Activated CD4-positive, alpha-beta T cell treated with anti-CD3 and anti-CD28 coated beads, Interleukin-2, amount 10 ng/mL, durations not matched to agents 7 days and 5 days (primary cell): Measurements from ENCODE around the gene NUDT21. TPM values are rescaled to one million over a fixed set of nuclear protein-coding genes. Genes with fewer than 3 reads are reported as not detected.
A peak's percentile ranks its signal among the peaks of the same experiment; 100 is the strongest.

Source experiments
- CTCF ChIA-PET: fragments of 350-600 bp; sonication (Branson Sonifier 250); formaldehyde crosslinking; loops from one replicate; lab custom pipeline; 2021; ENCODE audit warnings: antibody characterized with exemption; lab: Charles Lee
- POLR2A ChIA-PET: fragments of 350-600 bp; sonication (Branson Sonifier 250); formaldehyde crosslinking; loops from one replicate; lab custom pipeline; 2021; ENCODE audit warnings: antibody characterized with exemption; lab: Charles Lee
- DNase-seq: peaks from one replicate; pipeline ENCODE4 v3.0.0-alpha.2; 2020
- H3K27ac Mint-ChIP-seq: one replicate; pipeline ENCODE4 v1.8.0; 2021; ENCODE audit warnings: mild to moderate bottlenecking, moderate library complexity, mixed read lengths
- H3K27me3 Mint-ChIP-seq: one replicate; pipeline ENCODE4 v1.8.0; 2021; ENCODE audit warnings: mixed read lengths
- H3K36me3 Mint-ChIP-seq: one replicate; pipeline ENCODE4 v1.8.0; 2021; ENCODE audit warnings: low read depth, mixed read lengths
- H3K4me1 Mint-ChIP-seq: one replicate; pipeline ENCODE4 v1.8.0; 2021; ENCODE audit warnings: mixed read lengths
- H3K4me3 Mint-ChIP-seq: one replicate; pipeline ENCODE4 v1.8.0; 2021; ENCODE audit warnings: mild to moderate bottlenecking, moderate library complexity, mixed read lengths
- H3K9me3 Mint-ChIP-seq: one replicate; pipeline ENCODE4 v1.8.0; 2021; ENCODE audit warnings: mixed read lengths
- total RNA-seq, 2 experiments: library from RNA; stranded (reverse); gene quantifications; one replicate each; pipeline ENCODE4 v1.2.3, GENCODE V29; 2021

Gene NUDT21
- total RNA-seq, 2 experiments from 2014 or later: 213 to 241 TPM

- Mint-ChIP-seq H3K9me3 (no peaks in the 10 kb centered on the region), H3K36me3 (peaks cover 40% of the 10 kb centered on the region), H3K4me3 (no peak overlapping the region), H3K4me1 (peaks cover 10% of the 10 kb centered on the region), H3K27ac (peak overlapping the region; percentile 11), H3K27me3 (no peaks in the 10 kb centered on the region)
- ChIA-PET CTCF (no interaction called here), POLR2A (no interaction called here)
- no peak for DNase-seq
These were observed 27.3 kb upstream of the NUDT21 start for GRCh38 chr16:56478281-56479049.

GRCh38 chr16:56477096-56477878 lies 26.2 kb upstream of the NUDT21 start:
- ChIA-PET POLR2A (no interaction called here), CTCF (no interaction called here)
- DNase-seq: no peak
- Mint-ChIP-seq H3K36me3 (peaks cover 49% of the 10 kb centered on the region), H3K4me3 (no peak overlapping the region), H3K9me3 (no peaks in the 10 kb centered on the region), H3K4me1 (peaks cover 10% of the 10 kb centered on the region), H3K27ac (peak overlapping the region; percentile 31), H3K27me3 (no peaks in the 10 kb centered on the region)

- ChIA-PET CTCF (interaction anchor here (1.2 kb wide), 1 partner anchor 15 kb away, joined by 3 read pairs; no protein-coding TSS in a partner anchor), POLR2A (no interaction called here)
- DNase-seq: no peak
- peaks cover 63% of the 10 kb centered on the region for H3K36me3 Mint-ChIP-seq
- no peaks in the 10 kb centered on the region for H3K9me3 Mint-ChIP-seq
- H3K4me1 Mint-ChIP-seq: peaks cover 10% of the 10 kb centered on the region
- H3K27me3 Mint-ChIP-seq: no peaks in the 10 kb centered on the region
- H3K4me3 Mint-ChIP-seq: no peak overlapping the region
- no peak overlapping the region for H3K27ac Mint-ChIP-seq
These were observed 24.1 kb upstream of the NUDT21 start for GRCh38 chr16:56475201-56475600.

GRCh38 chr16:56470666-56471065 lies 19.5 kb upstream of the NUDT21 start:
- H3K27me3 Mint-ChIP-seq: no peaks in the 10 kb centered on the region
- POLR2A ChIA-PET: no interaction called here
- CTCF ChIA-PET: interaction anchor here (0.6 kb wide), 1 partner anchor 21 kb away, joined by 3 read pairs; no protein-coding TSS in a partner anchor
- H3K4me3 Mint-ChIP-seq: no peak overlapping the region
- H3K27ac Mint-ChIP-seq: no peak overlapping the region
- no peaks in the 10 kb centered on the region for H3K9me3 Mint-ChIP-seq
- no peak for DNase-seq
- H3K4me1 Mint-ChIP-seq: no peaks in the 10 kb centered on the region
- peaks cover 62% of the 10 kb centered on the region for H3K36me3 Mint-ChIP-seq

GRCh38 chr16:56470232-56470631 lies 19.1 kb upstream of the NUDT21 start:
- Mint-ChIP-seq H3K27ac (no peak overlapping the region), H3K4me1 (no peaks in the 10 kb centered on the region), H3K9me3 (no peaks in the 10 kb centered on the region), H3K27me3 (no peaks in the 10 kb centered on the region), H3K36me3 (peaks cover 61% of the 10 kb centered on the region), H3K4me3 (no peak overlapping the region)
- CTCF ChIA-PET: no interaction called here
- POLR2A ChIA-PET: no interaction called here
- DNase-seq: no peak

- H3K27me3 Mint-ChIP-seq: no peaks in the 10 kb centered on the region
- peaks cover 58% of the 10 kb centered on the region for H3K36me3 Mint-ChIP-seq
- H3K27ac Mint-ChIP-seq: no peak overlapping the region
- DNase-seq: no peak
- ChIA-PET CTCF (no interaction called here), POLR2A (no interaction called here)
- no peaks in the 10 kb centered on the region for H3K4me1 Mint-ChIP-seq
- H3K4me3 Mint-ChIP-seq: no peak overlapping the region
- H3K9me3 Mint-ChIP-seq: no peaks in the 10 kb centered on the region
These were observed 18.6 kb upstream of the NUDT21 start for GRCh38 chr16:56469748-56470147.

GRCh38 chr16:56468800-56469199 lies 17.7 kb upstream of the NUDT21 start:
- Mint-ChIP-seq H3K27me3 (no peaks in the 10 kb centered on the region), H3K9me3 (no peaks in the 10 kb centered on the region), H3K4me3 (no peak overlapping the region), H3K36me3 (peaks cover 63% of the 10 kb centered on the region), H3K27ac (no peak overlapping the region), H3K4me1 (no peaks in the 10 kb centered on the region)
- ChIA-PET POLR2A (no interaction called here), CTCF (interaction anchor here (1.2 kb wide), 1 partner anchor 13 kb away, joined by 4 read pairs; no protein-coding TSS in a partner anchor)
- DNase-seq: no peak

GRCh38 chr16:56466344-56466743 lies 15.2 kb upstream of the NUDT21 start:
- H3K27ac Mint-ChIP-seq: no peak overlapping the region
- ChIA-PET CTCF (interaction anchor here (0.6 to 1.2 kb wide), 3 partner anchors 10 to 27 kb away, joined by 3 to 4 read pairs (median 3); partner anchors contain the start of genes NUDT21 and OGFOD1), POLR2A (no interaction called here)
- H3K9me3 Mint-ChIP-seq: no peaks in the 10 kb centered on the region
- H3K4me1 Mint-ChIP-seq: no peaks in the 10 kb centered on the region
- H3K36me3 Mint-ChIP-seq: peaks cover 56% of the 10 kb centered on the region
- DNase-seq: no peak
- H3K27me3 Mint-ChIP-seq: no peaks in the 10 kb centered on the region
- H3K4me3 Mint-ChIP-seq: no peak overlapping the region

GRCh38 chr16:56463153-56463552 lies 12.0 kb upstream of the NUDT21 start:
- H3K27ac Mint-ChIP-seq: no peak overlapping the region
- H3K27me3 Mint-ChIP-seq: no peaks in the 10 kb centered on the region
- POLR2A ChIA-PET: no interaction called here

GRCh38 chr16:56462064-56462796 lies 11.1 kb upstream of the NUDT21 start:
- H3K4me1 Mint-ChIP-seq: no peaks in the 10 kb centered on the region
- DNase-seq: no peak
- no peaks in the 10 kb centered on the region for H3K27me3 Mint-ChIP-seq
- H3K9me3 Mint-ChIP-seq: no peaks in the 10 kb centered on the region
- ChIA-PET POLR2A (no interaction called here), CTCF (interaction anchor here (1.0 kb wide), 1 partner anchor 11 kb away, joined by 3 read pairs; the partner anchor contains the start of genes NUDT21 and OGFOD1)
- peaks cover 57% of the 10 kb centered on the region for H3K36me3 Mint-ChIP-seq
- H3K27ac Mint-ChIP-seq: no peak overlapping the region
- no peak overlapping the region for H3K4me3 Mint-ChIP-seq

More at GRCh38 chr16:56463153-56463552, 12.0 kb upstream of the NUDT21 start:
- Mint-ChIP-seq H3K4me1 (no peaks in the 10 kb centered on the region), H3K36me3 (peaks cover 52% of the 10 kb centered on the region), H3K9me3 (no peaks in the 10 kb centered on the region), H3K4me3 (no peak overlapping the region)
- no peak for DNase-seq
- CTCF ChIA-PET: no interaction called here

- Mint-ChIP-seq H3K36me3 (peaks cover 59% of the 10 kb centered on the region), H3K4me3 (no peak overlapping the region), H3K27ac (no peak overlapping the region), H3K27me3 (no peaks in the 10 kb centered on the region), H3K9me3 (no peaks in the 10 kb centered on the region), H3K4me1 (peaks cover 8% of the 10 kb centered on the region)
- POLR2A ChIA-PET: no interaction called here
- CTCF ChIA-PET: interaction anchor here (1.2 to 1.7 kb wide), 3 partner anchors 9 to 21 kb away, joined by 3 to 6 read pairs (median 4); partner anchors contain the start of genes NUDT21 and OGFOD1
- no peak for DNase-seq
These were observed 9.0 kb upstream of the NUDT21 start for GRCh38 chr16:56460101-56460500.

- no peaks in the 10 kb centered on the region for H3K9me3 Mint-ChIP-seq
- H3K4me1 Mint-ChIP-seq: peaks cover 12% of the 10 kb centered on the region
- H3K36me3 Mint-ChIP-seq: peaks cover 66% of the 10 kb centered on the region
- no peak for DNase-seq
- CTCF ChIA-PET: no interaction called here
- H3K27ac Mint-ChIP-seq: no peak overlapping the region
- no peak overlapping the region for H3K4me3 Mint-ChIP-seq
- POLR2A ChIA-PET: no interaction called here
- H3K27me3 Mint-ChIP-seq: no peaks in the 10 kb centered on the region
These were observed 6.9 kb upstream of the NUDT21 start for GRCh38 chr16:56457927-56458470.
